Progenitor cell of endocrine pancreas (in vitro differentiated cells): ENCODE results near the gene LRFN2. TPM values are rescaled to one million over a fixed set of nuclear protein-coding genes. Genes with fewer than 3 reads are reported as not detected.

Experiments used
- DNase-seq: peaks from one replicate; pipeline ENCODE4 v3.0.0; 2021; ENCODE audit warnings: low spot score; ENCODE audit not compliant: unreplicated experiment
- H3K27ac Mint-ChIP-seq: 2 replicates; pipeline ENCODE4 v1.8.0; 2021; ENCODE audit warnings: mild to moderate bottlenecking, moderate library complexity, mixed read lengths
- H3K27me3 Mint-ChIP-seq: 2 replicates; pipeline ENCODE4 v1.8.0; 2021; ENCODE audit warnings: mixed read lengths
- H3K36me3 Mint-ChIP-seq: 2 replicates; pipeline ENCODE4 v1.8.0; 2022; ENCODE audit warnings: mixed read lengths; ENCODE audit not compliant: insufficient read depth
- H3K4me1 Mint-ChIP-seq: 2 replicates; pipeline ENCODE4 v1.8.0; 2021; ENCODE audit warnings: low read depth, mixed read lengths
- H3K4me3 Mint-ChIP-seq: 2 replicates; pipeline ENCODE4 v1.8.0; 2021; ENCODE audit warnings: low read depth, mild to moderate bottlenecking, moderate library complexity, mixed read lengths
- H3K9me3 Mint-ChIP-seq: 2 replicates; pipeline ENCODE4 v1.8.0; 2021; ENCODE audit warnings: low read depth, mixed read lengths
- CTCF ChIP-seq: fragments of 200-600 bp; sonication (generic); IDR thresholded peaks from one replicate; pipeline ENCODE4 v1.5.0; 2021; ENCODE audit warnings: antibody characterized with exemption, mild to moderate bottlenecking; ENCODE audit not compliant: unreplicated experiment
- total RNA-seq: library from RNA; stranded (reverse); gene quantifications from 2 replicates; pipeline ENCODE4 v1.2.1, GENCODE V29; 2021

Gene LRFN2
- total RNA-seq, 1 donor from 2014 or later = 0.14 TPM

GRCh38 chr6:40444312-40444711 is 142.9 kb downstream of the LRFN2 start:
- Mint-ChIP-seq H3K27me3 (peaks cover 14% of the 10 kb centered on the region), H3K36me3 (no peaks in the 10 kb centered on the region), H3K27ac (no peak overlapping the region), H3K4me1 (peaks cover 2% of the 10 kb centered on the region), H3K4me3 (no peak overlapping the region), H3K9me3 (no peaks in the 10 kb centered on the region)
- TF ChIP-seq CTCF = no peak
- no peak for DNase-seq

- Mint-ChIP-seq H3K36me3 (no peaks in the 10 kb centered on the region), H3K4me1 (peaks cover 2% of the 10 kb centered on the region), H3K27me3 (peaks cover 16% of the 10 kb centered on the region), H3K4me3 (no peak overlapping the region), H3K9me3 (no peaks in the 10 kb centered on the region), H3K27ac (no peak overlapping the region)
- no peak for TF ChIP-seq CTCF
- no peak for DNase-seq
These were observed 143.3 kb downstream of the LRFN2 start for GRCh38 chr6:40443842-40444241.

- H3K27me3 Mint-ChIP-seq = peaks cover 23% of the 10 kb centered on the region
- H3K36me3 Mint-ChIP-seq = no peaks in the 10 kb centered on the region
- H3K4me1 Mint-ChIP-seq = peaks cover 2% of the 10 kb centered on the region
- no peak for TF ChIP-seq CTCF
- DNase-seq = no peak
- H3K9me3 Mint-ChIP-seq = no peaks in the 10 kb centered on the region
- no peak overlapping the region for H3K4me3 Mint-ChIP-seq
- no peak overlapping the region for H3K27ac Mint-ChIP-seq
These were observed 144.6 kb downstream of the LRFN2 start for GRCh38 chr6:40442591-40442990.

- Mint-ChIP-seq H3K27ac (no peak overlapping the region), H3K4me3 (no peak overlapping the region), H3K36me3 (no peaks in the 10 kb centered on the region), H3K9me3 (no peaks in the 10 kb centered on the region), H3K4me1 (peaks cover 2% of the 10 kb centered on the region), H3K27me3 (peaks cover 23% of the 10 kb centered on the region)
- no peak for DNase-seq
- TF ChIP-seq CTCF = no peak
These were observed 146.0 kb downstream of the LRFN2 start for GRCh38 chr6:40441150-40441549.

- no peak for TF ChIP-seq CTCF
These were observed 147.1 kb downstream of the LRFN2 start for GRCh38 chr6:40440053-40440452.

More at GRCh38 chr6:40440053-40440452, 147.1 kb downstream of the LRFN2 start:
- Mint-ChIP-seq H3K4me1 (peaks cover 2% of the 10 kb centered on the region), H3K36me3 (no peaks in the 10 kb centered on the region), H3K9me3 (no peaks in the 10 kb centered on the region), H3K4me3 (no peak overlapping the region), H3K27me3 (peaks cover 23% of the 10 kb centered on the region), H3K27ac (no peak overlapping the region)
- no peak for DNase-seq
